Fibroblast of peridontal ligament (primary cell): ENCODE results near the gene MORF4L1.
A peak's percentile ranks its signal among the peaks of the same experiment; 100 is the strongest.
"Not testable (repeated sequence)": the region's sequence is repeated elsewhere in the genome, so short reads cannot be mapped to it uniquely, and the experiment has no call there.

ENCODE experiments used
- DNase-seq: peaks from one replicate; pipeline ENCODE4 v3.0.0-alpha.2; 2010; ENCODE audit errors: extremely low read depth

Gene MORF4L1

DNA sequence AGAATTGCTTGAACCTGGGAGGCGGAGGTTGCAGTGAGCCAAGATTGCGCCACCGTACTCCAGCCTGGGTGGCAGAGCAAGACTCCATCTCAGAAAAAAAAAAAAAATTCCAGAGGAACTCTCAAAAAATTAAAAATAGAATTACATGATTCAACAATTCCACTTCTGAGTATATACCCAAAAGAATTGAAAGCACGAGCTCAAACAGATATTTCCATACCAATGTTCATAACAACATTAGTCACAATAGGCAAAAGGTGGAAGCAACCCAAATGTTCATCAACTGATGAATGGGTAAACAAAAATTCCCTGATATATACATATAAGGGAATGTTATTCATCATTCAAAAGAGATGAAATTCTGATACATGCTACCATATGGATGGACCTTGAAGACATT lies 16.9 kb upstream of the MORF4L1 start:
- DNase-seq, result peak; percentile 95

DNA sequence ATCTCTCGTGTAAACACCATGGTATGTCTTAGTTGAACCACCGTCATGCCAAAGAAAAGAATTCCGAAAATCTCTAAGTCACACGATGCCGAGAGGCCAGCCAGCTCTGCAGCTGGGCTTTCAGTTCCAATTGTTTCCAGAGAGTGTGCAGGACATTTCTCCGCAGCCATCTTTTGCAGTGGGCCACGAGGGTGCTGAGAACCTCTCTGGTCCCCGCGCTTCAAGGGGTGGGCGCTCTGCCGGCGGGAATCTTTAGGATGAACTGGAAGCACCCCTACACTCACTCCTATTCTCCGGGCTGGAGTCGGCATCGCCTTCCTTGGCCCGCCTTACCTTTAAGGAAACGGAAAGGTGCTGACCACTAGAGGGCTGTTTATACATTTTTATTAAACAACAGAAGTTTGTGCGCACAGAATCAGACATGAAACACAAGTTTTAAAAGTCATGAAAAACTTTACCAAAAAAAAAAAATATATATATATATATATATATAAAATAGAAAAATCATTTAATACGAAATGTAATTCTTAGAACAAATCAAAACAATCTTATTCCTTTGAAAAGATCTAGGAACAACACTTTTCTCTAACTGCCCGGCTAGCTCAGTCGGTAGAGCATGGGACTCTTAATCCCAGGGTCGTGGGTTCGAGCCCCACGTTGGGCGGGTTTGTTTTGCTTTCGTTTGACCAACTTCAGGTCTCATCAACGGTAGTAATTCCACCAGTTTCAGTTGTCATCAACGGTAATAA lies 12.5 kb upstream of the MORF4L1 start:
- DNase-seq, result peak; percentile 91

GRCh38 chr15:78865585-78865984 lies 7.1 kb upstream of the MORF4L1 start:
- not testable (repeated sequence) for DNase-seq

- not testable (repeated sequence) for DNase-seq
Observed at GRCh38 chr15:78866031-78866430, 6.7 kb upstream of the MORF4L1 start.

DNA sequence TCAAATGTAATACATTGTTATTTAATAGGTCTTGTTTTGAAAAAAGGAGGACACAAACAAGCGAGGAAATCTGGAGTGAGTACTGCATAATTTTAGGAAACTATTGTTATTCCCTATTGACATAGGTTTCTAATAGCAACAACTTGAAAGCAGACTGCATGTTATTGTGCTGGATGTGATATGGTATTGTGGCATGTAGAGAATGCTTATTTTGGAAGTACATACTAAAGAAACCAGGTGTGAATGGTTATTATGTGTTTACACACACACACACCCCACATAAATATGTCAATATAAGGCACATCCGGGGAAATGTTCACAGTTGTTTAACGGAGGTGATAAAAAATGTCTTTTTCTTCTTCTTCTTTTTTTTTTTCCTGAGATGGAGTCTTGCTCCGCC lies 5.9 kb upstream of the MORF4L1 start:
- DNase-seq, result no peak

GRCh38 chr15:78868366-78868765 lies 4.3 kb upstream of the MORF4L1 start:
- DNase-seq, result no peak

DNA sequence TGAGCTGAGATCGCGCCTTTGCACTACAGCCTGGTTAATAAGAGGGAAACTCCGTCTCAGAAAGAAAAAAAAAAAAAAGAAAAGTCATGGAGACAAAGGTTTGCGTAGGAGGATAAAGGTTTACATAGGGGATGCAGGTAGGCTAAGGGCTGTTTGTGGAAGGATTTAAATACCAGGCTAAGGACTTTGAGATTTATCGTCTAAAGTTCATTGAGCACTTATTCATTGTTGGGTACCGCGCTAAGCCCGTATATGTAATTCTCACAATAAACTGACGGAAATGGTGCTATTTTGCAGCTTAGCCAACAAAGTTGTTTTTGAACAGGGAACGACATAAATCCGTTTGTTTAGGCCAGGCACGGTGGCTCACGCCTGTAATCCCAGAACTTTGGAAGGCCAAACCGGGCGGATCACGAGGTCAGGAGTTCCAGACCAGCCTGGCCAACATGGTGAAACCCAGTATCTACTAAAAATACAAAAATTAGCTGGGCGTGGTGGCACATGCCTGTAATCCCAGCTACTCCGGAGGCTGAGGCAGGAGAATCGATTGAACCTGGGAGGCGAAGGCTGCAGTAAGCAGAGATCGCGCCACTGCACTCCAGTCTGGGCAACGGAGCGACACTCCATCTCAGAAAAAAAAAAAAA lies 1.1 kb upstream of the MORF4L1 start:
- DNase-seq, result not testable (repeated sequence)

DNA sequence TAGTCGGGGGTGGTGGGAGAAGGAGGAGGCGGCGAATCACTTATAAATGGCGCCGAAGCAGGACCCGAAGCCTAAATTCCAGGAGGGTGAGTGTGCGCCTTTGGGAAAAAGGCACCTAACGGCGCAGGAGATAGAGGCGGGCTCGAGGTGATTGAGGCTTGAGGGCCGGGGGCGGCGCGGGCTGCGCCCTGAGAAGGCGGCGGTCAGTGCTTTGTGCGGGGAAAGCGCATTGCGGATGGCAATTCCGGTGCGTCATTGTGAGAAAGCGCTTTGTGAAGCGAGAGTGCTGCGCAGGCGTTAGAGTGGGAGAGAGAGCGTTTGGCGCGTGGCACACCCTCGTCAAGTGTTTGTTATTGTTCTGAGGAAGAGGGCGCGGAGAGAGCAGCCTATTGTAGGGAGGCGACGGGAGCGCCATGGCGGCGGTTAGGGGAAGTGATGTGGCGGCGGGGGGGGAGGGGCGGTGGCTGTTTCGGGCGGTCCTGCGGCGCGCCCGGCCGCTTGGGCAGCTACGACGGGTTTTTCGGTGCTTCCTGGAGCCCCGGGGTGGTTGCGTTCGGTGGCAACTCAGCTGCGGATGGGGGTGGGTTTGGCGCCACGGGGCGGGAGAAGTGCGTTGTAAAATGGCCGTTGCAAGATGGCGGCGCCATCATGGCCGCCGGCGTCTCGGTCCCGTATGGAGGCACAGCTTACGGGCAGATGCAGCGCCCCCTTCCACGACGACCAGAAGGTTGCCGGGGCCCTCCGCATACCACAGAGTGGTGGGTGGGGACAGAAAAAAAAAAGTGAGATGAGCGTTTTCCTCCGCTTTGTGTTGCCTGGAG lies 492 bp downstream of the MORF4L1 start:
- peak; percentile 88 for DNase-seq

- DNase-seq, result no peak
Observed at GRCh38 chr15:78873793-78874765, 1.4 kb downstream of the MORF4L1 start.

GRCh38 chr15:78875107-78875914 lies 2.6 kb downstream of the MORF4L1 start:
- no peak for DNase-seq

GRCh38 chr15:78876954-78877353 lies 4.3 kb downstream of the MORF4L1 start:
- not testable (repeated sequence) for DNase-seq

DNA sequence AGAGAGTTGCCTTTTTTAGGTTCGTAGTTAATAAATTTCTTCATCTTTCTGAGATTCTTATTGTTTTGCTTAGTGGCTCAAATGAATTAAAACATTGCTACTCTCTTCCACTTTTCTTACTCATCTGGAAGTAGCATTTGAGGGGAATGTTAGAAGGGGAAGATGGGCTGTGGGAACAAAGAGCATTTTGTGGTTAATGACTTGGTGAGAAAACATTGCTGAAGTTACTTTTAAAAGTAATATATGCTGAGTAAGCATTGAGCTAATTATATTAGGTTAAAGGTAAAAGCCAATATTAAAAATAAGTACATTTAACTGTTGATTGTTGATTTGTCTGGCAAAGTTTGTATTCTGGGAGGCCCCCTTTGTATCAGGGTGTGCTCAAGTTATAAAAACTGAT lies 5.7 kb downstream of the MORF4L1 start:
- peak; percentile 52 for DNase-seq

DNA sequence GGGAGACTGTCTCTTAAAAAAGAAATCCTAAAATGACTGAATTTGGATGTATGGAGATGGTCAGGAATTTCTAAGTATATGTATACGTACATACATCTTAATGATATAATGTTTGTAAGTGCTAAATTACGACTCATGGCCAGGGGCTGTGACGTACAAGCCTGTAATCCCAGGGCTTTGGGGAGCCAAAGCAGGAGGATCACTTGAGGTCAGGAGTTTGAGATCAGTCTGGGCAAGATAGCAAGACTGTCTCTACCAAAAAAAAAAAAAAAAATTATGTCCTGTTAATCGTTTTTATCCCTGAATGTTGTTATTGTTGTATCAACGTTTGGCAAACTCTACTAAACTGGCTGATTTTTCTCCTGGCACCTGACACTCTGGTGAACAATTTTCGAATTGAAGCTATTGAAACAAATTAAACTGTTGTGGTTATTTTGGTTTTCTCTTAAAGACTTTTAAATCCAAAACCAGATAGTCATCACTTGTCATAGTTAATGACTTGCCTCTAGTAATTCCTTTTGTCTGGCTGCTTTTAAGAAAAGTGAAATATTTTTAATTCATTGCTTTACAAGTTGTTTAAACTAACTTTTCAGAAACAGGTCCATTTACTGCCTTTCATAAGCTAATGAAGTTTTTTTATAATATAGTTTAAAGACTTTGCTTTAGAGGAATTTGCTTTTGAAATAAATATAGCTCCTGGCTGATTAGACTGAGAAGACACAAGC lies 7.0 kb downstream of the MORF4L1 start:
- no peak for DNase-seq

DNA sequence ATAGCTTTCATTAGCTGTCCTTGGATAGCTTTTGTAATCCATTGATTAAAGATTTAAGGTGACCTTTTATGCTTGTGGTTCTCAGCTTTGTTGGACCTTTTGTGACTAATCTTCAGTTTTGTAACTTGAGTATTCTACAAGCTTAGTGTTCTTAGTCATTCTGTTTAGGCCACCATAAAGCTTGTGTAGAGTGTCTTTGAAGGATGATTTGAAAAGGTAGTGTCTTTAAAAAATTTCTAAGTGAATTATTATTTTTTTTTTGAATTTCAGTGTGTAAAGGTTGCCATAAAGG lies 7.5 kb downstream of the MORF4L1 start:
- DNase-seq, result peak; percentile 55

- DNase-seq, result peak; percentile 52
Observed at GRCh38 chr15:78880813-78881212, 8.1 kb downstream of the MORF4L1 start.

DNA sequence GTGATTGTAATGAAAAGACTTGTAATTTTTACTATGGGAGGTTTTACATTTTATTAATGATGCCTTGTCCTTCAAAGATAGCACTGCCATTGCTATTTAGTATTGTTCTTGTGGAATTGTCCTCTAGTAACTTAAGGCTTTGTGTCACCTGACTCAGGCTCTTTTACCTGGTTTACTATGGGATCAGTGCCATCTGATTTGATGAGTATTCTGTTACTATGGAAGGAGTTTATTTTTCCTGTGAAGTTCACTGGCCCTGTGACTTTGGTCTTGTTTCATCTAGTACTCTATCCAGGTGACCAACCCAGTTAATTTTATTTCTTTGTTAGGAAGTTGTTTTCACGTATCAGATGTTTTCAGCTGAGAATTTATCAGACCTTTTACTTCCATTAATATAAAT lies 9.0 kb downstream of the MORF4L1 start:
- no peak for DNase-seq

DNA sequence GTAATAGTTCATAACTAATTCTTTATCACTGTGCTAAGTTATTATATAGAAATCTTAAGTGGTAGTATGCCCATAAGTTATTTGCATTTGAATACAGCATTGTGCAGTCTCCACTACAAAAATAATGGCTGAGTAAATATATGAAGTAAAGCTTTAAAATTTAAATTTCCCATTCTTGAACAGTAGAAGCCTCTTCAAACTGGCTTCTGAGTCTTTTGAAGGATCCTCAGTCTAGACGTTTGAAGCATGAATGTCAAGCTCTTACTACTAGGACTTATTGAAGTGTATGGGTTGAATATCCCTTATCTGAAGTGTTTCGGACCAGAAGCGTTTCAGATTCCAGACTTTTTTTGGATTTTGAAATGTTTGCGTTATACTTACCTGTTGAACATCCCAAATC lies 16.3 kb downstream of the MORF4L1 start:
- no peak for DNase-seq

- no peak for DNase-seq
Observed at GRCh38 chr15:78893538-78893937, 20.8 kb downstream of the MORF4L1 start.

DNA sequence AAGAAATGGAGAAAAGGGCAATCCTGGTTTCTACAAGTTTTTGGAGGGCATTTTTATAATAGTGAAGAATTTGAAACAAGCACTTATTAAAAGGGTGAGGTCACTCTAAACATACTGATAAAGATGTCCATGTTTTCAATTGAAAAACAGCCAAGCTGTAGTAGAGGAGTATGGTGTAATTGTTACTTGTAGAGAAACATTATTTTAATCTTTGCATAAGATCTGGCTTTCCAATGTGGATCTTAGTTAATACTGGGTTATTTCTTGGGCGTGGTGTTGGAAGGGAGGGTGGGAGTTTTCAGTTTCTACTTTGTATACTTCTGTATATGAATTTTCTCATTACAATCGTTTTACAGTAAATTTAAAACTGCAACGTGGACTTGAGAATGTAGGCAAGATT lies 22.8 kb downstream of the MORF4L1 start:
- no peak for DNase-seq

GRCh38 chr15:78898540-78898939 lies 25.9 kb downstream of the MORF4L1 start:
- DNase-seq, result no peak
